Measurements from ENCODE around the gene MIF4GD. TPM values are rescaled to one million over a fixed set of nuclear protein-coding genes. Genes with fewer than 3 reads are reported as not detected.
"Not testable (repeated sequence)": the region's sequence is repeated elsewhere in the genome, so short reads cannot be mapped to it uniquely, and the experiment has no call there.

The MIF4GD gene
- total RNA-seq, 1 donor, result 8.7 TPM

- peak overlapping the region; percentile 97 for H2AFZ ChIP-seq (ENCODE audit: low read length)
- H3K79me2 ChIP-seq (ENCODE audit: insufficient read depth, low read length), result peaks cover 61% of the 10 kb centered on the region
- H3K27ac ChIP-seq (ENCODE audit: low read depth, low read length), result peak overlapping the region; percentile 100
- H3K9me3 ChIP-seq (ENCODE audit: low read depth, low read length), result no peaks in the 10 kb centered on the region
- no peaks in the 10 kb centered on the region for H3K27me3 ChIP-seq (ENCODE audit: insufficient read depth, low read length)
- H3K4me3 ChIP-seq (ENCODE audit: insufficient read depth, low read length), result peak overlapping the region; percentile 94
- peaks cover 16% of the 10 kb centered on the region for H3K4me1 ChIP-seq (ENCODE audit: insufficient read depth, low read length)
- peak overlapping the region; percentile 88 for H3K4me2 ChIP-seq (ENCODE audit: insufficient read depth, low read length)
- DNase-seq (ENCODE audit: insufficient read length, low spot score, missing footprints), result peak; percentile 78
- TF ChIP-seq, protein P1, sequence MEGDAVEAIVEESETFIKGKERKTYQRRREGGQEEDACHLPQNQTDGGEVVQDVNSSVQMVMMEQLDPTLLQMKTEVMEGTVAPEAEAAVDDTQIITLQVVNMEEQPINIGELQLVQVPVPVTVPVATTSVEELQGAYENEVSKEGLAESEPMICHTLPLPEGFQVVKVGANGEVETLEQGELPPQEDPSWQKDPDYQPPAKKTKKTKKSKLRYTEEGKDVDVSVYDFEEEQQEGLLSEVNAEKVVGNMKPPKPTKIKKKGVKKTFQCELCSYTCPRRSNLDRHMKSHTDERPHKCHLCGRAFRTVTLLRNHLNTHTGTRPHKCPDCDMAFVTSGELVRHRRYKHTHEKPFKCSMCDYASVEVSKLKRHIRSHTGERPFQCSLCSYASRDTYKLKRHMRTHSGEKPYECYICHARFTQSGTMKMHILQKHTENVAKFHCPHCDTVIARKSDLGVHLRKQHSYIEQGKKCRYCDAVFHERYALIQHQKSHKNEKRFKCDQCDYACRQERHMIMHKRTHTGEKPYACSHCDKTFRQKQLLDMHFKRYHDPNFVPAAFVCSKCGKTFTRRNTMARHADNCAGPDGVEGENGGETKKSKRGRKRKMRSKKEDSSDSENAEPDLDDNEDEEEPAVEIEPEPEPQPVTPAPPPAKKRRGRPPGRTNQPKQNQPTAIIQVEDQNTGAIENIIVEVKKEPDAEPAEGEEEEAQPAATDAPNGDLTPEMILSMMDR (IDR thresholded peaks at IDR 0.05; ENCODE audit: extremely low read depth, low read depth, low read length), result no peak
- H3K36me3 ChIP-seq (ENCODE audit: insufficient read depth, low read length), result peaks cover 22% of the 10 kb centered on the region
- H4K20me1 ChIP-seq (ENCODE audit: insufficient read depth, low read length), result peaks cover 16% of the 10 kb centered on the region
These were observed 10.2 kb downstream of the MIF4GD start for GRCh38 chr17:75260641-75261335.

GRCh38 chr17:75257228-75257627 is 13.8 kb downstream of the MIF4GD start:
- not testable (repeated sequence) for H3K36me3 ChIP-seq (ENCODE audit: insufficient read depth, low read length); H3K27me3 ChIP-seq (ENCODE audit: insufficient read depth, low read length); DNase-seq (ENCODE audit: insufficient read length, low spot score, missing footprints); H2AFZ ChIP-seq (ENCODE audit: low read length); H3K27ac ChIP-seq (ENCODE audit: low read depth, low read length); H3K4me3 ChIP-seq (ENCODE audit: insufficient read depth, low read length); H3K9me3 ChIP-seq (ENCODE audit: low read depth, low read length); H3K4me2 ChIP-seq (ENCODE audit: insufficient read depth, low read length)
- Histone ChIP-seq H3K4me1 (ENCODE audit: insufficient read depth, low read length) (peaks cover 10% of the 10 kb centered on the region), H3K79me2 (ENCODE audit: insufficient read depth, low read length) (peaks cover 61% of the 10 kb centered on the region), H4K20me1 (ENCODE audit: insufficient read depth, low read length) (peaks cover 20% of the 10 kb centered on the region)

DNA sequence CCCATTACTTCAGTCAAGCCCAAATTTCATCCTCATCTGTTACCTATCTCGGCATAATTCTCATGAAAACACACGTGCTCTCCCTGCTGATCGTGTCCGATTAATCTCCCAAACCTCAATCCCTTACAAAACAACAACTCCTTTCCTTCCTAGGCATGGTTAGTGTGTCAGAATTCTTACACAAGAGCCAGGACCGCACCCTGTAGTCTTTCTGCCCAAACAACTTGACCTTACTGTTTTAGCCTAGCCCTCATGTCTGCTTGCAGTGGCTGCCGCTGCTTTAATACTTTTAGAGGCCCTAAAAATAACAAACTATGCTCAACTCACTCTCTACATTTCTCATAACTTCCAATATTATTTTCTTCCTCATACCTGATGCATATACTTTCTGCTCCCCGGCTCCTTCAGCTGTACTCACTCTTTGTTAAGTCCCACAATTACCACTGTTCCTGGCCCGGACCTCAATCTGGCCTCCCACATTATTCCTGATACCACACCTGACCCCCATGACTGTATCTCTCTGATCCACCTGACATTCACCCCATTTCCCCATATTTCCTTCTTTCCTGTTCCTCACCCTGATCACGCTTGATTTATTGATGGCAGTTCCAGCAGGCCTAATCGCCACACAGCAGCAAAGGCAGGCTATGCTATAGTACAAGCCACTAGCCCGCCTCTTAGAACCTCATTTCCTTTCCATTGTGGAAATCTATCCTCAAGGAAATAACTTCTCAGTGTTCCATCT is 14.9 kb downstream of the MIF4GD start:
- H3K36me3 ChIP-seq (ENCODE audit: insufficient read depth, low read length); DNase-seq (ENCODE audit: insufficient read length, low spot score, missing footprints); H3K27me3 ChIP-seq (ENCODE audit: insufficient read depth, low read length); H3K4me3 ChIP-seq (ENCODE audit: insufficient read depth, low read length); H3K4me1 ChIP-seq (ENCODE audit: insufficient read depth, low read length); H3K4me2 ChIP-seq (ENCODE audit: insufficient read depth, low read length); H3K9me3 ChIP-seq (ENCODE audit: low read depth, low read length); H3K27ac ChIP-seq (ENCODE audit: low read depth, low read length); H2AFZ ChIP-seq (ENCODE audit: low read length): not testable (repeated sequence)
- H4K20me1 ChIP-seq (ENCODE audit: insufficient read depth, low read length), result peaks cover 20% of the 10 kb centered on the region
- peaks cover 63% of the 10 kb centered on the region for H3K79me2 ChIP-seq (ENCODE audit: insufficient read depth, low read length)

GRCh38 chr17:75252039-75252816 is 18.8 kb downstream of the MIF4GD start:
- Histone ChIP-seq H3K9me3 (ENCODE audit: low read depth, low read length) (no peaks in the 10 kb centered on the region), H4K20me1 (ENCODE audit: insufficient read depth, low read length) (peaks cover 18% of the 10 kb centered on the region), H3K79me2 (ENCODE audit: insufficient read depth, low read length) (peaks cover 48% of the 10 kb centered on the region), H3K4me1 (ENCODE audit: insufficient read depth, low read length) (peaks cover 11% of the 10 kb centered on the region), H3K4me2 (ENCODE audit: insufficient read depth, low read length) (no peak overlapping the region), H3K4me3 (ENCODE audit: insufficient read depth, low read length) (no peak overlapping the region), H3K27ac (ENCODE audit: low read depth, low read length) (no peak overlapping the region), H3K27me3 (ENCODE audit: insufficient read depth, low read length) (no peaks in the 10 kb centered on the region), H2AFZ (ENCODE audit: low read length) (no peak overlapping the region), H3K36me3 (ENCODE audit: insufficient read depth, low read length) (peaks cover 2% of the 10 kb centered on the region)
- TF ChIP-seq, protein P1 (IDR thresholded peaks at IDR 0.05; ENCODE audit: extremely low read depth, low read depth, low read length), result no peak
- DNase-seq (ENCODE audit: insufficient read length, low spot score, missing footprints), result no peak

Measured in osteoblast (primary cell).